ENCODE results near the gene SLC25A47.
"Not testable (repeated sequence)": the region's sequence is repeated elsewhere in the genome, so short reads cannot be mapped to it uniquely, and the experiment has no call there.

The SLC25A47 gene

DNA sequence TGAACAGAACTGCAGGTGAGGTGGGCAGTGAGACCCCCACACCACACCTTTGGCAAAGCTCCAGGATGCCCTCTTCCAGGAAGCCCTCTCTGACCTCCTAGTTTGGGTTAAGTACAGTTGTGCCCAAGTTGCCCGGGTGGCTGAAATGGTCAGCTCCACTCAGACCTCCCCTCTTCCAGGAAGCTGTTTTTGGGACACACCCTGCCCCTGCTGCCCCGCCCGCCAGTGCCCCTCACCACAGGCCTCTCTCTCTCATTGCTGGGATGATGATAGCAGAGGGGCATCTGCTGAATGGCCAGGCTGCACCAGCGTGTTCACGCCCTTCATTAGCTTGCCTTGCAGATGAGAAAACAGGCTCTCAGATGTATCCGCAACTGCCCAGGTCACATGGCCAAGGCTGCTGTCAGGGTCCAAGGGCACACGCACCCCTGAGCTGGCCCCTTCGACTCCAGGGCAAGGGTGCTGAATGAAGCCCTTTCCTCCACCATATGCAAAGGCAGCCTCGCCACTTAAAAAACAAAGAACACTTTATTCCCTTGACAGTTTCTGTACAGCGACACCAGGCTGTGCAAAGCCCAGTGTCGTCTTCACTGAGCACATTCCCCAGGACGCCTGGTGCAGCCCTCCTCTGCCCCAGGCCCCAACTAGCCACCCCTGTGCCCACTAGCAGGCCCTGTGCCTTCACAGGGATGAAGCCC is 32.4 kb upstream of the SLC25A47 start:
- no peak for DNase-seq

DNA sequence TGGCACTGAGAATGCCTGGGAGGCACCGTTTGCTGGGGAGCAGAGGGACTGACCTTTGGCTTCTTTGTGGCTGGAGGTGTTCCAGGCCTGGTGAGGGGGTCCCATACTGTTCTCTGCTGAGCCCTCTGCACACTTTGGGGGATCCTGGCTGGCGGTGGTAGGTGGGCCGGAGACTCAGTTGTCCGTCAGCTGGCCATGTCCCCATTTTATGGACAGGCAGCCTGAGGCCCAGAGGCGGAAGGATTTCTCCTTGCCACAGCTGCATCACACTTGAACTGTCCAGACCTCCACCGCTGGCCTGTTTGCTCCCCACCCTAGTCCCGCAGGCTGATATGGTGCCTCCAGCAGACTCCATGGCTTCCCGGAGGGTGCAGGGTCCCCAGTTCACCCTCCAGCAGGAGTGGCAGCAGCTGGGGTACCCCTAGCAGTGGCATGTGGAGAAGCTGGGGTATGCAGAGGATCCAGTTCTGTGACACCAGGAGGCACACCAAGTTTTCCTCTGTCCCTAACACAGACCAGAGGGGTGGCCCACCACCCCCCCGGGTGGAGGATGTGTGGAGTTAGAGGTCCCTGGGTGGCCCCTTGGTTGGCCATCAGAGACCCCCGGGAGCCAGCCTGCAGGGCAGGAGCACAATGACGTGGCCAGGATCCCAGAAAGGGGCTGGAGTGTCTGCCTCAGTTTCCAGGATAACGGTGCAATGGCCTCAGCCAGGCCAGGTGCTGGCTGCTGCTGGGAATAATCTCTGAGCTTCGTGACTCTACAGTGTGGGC is 31.6 kb upstream of the SLC25A47 start:
- DNase-seq = no peak

DNA sequence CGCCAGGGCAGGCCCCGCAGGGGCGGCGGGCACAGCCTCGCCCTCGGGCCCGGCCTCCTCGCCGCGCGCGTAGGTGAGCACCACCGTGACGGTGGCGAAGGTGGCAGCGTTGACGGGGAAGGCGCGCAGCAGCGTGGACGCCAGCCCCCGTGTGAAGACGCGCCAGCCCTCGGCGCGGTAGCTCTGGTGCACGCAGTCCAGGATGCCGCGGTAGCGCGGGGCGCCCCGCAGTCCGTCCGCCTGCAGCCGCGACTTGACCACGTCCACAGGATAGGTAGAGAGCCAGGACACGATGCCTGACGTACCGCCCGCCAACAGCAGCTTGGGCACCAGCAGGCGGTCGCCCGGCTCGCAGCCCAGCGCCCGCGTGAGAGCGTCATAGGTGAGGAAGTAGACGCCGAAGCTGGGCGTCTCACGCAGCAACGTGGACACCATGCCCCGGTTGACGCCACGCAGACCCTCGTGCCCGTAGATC is 30.8 kb upstream of the SLC25A47 start:
- DNase-seq = no peak

DNA sequence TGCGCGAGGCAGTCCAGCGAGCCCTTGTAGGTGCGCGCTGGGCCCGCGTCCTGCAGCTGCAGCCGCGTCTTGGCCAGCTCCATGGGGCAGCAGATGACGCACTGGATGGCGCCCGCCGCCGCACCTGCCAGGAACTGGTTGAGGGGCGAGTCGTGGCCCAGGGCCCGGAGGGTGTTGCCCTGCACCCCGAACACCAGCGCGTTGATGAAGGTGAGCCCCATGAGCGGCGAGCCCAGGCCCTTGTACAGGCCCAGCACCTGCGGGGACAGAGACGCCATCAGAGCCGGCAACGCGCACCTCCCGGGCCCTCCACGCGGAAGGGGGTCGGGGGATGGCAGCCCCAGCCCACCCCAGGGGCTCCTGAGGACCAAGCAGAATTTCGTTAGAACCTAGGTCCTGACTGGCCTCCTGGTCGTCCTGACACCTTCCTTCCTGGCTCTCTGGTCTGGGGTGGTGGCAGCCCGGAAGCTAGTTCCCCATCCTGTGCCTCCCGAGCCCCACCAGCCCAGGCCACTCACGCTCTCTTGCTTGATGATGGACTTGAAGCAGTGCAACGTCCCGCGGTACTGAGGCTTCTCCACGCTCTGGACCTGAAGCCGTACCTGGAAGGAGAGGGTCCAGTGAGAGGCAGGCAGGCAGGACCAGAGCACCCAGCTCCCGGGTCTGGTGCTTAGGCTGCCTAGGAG is 30.2 kb upstream of the SLC25A47 start:
- DNase-seq = no peak

DNA sequence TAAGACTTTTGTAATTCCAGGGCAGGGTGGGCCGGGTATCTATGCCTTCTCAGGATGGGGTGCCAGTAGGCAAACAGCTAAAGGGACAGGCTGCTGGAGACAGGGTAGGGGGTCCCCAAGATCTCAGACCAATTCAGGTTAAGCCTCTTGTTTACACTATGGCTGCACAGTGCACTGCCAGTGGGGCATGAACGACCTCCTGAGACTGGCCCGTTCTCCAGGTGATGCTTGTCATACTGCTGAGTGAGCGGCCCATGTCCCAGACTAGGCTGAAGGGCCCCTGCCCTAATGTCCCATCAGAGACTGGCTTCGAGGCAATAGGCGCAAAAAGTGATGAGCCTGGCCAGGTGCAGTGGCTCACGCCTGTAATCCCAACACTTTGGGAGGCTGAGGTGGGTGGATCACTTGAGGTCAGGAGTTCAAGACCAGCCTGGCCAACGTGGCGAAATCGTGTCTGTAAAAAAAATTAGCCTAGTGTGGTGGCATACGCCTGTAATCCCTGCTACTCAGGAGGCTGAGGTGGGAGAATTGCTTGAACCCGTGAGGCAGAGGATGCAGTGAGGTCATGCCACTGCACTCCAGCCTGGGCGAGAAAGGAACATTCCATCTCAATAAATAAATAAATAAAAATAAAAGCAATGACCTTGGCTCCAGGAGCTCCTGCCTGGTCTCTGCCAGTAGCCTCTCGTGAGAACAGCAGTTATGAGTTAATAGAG is 29.5 kb upstream of the SLC25A47 start:
- DNase-seq = no peak

DNA sequence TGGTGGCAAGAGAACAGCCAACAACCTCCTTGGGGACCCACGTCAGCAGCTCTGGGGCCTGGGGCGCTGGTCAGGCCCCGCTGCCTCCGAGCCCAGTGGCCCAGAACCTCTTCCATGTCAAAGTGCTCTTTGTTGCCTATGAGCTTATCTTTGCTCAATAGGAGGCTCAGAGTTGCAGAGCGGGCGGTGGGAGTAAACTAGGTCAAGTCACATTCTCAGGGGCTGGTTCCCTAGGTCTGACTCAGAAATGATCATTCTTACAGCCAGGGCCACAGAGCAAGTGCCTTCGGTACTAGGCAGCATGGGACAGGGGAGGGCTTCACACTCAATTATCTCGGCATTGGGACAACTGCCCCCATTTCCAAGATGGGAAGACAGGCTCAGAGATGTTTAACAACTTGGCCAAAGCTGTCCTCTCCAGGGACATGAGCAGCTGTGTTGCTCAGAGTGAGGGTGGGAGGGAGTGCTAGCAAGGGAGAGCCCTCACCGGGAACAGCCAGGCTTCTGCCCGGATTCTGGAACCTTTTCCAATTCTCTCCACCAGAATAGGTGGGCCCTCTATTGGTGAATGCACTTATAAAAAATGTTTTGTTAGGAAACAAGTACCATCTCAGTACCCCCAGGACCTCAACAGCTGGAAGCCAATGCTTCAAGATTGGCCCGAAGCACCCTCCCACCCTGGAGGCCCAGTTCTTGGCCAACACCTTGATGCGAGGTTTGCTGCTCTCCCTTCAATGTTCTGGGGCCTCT is 28.8 kb upstream of the SLC25A47 start:
- no peak for DNase-seq

DNA sequence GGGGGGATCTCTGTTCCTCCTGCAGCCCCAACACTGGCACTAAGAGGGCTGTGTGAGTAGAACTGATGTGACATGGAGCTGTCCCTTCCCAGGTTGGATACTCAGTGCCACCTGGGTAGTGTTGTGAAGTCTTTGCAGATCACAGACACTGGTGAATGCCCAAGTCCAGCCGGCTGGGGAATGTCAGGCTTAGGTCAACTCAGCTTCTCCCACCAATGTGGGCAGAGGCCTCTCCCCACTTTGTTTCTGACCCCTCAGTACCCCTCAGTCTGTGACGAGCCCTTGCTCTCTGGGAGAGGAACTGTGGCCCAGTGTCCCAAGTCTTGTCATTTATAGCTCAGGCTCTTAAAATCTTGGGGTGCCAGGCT is 28.2 kb upstream of the SLC25A47 start:
- DNase-seq = no peak

DNA sequence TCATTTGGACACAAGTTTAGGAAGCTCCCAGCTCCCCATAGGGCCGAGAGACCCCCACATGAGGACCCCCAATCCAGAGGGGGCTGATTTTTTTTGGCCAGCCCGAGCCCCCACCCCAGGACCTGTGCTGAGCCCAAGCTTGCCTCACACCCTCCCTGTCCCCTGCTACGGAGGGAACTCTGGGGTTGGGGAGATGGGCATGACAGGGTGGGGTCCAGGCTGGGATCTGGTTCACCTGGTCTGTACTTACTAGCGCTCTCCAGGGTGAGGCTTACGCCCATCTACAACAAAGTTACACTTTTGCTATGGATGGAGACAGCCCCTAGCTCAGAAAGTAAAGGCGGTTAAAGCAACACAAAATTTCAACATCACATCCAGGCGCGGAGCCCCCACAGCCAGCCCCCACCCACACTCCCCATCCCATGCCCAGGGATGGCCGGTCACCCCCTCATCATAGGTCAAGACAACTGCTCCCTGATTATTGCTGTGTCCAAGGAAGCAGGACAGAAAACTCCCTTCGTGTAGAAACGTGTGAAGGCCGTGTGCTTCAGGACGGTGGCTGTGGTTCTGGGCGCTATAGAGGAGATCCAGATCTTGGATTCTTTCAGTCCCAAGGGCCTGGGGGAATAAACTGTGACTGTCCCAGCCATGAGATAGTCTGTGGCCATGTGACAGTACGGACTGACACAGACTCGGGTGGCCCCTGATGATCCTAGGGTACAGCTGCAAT is 27.6 kb upstream of the SLC25A47 start:
- no peak for DNase-seq

DNA sequence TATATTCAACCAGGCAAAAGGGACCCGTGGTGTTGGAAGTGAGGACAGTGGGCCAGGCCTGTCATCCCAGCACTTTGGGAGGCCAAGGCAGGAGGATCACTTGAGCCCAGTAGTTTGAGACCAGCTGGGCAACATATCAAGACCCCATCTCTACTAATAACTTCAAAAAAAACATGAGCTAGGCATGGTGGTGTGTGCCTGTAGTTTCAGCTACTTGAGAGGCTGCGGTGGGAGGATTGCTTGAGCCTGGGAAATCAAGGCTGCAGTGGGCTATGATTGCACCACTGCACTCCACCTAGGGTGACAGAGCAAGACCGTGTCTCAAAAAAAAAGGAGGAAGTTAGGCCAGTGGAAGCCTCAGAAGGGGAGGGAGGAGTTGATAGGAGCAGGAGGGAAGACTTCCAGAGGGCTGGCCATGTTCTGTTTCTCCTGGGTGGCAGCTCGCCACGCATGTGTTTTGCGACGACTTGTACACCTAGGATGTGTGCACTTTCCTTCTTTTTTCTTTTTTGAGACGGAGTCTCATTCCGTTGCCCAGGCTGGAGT is 27.0 kb upstream of the SLC25A47 start:
- no peak for DNase-seq

DNA sequence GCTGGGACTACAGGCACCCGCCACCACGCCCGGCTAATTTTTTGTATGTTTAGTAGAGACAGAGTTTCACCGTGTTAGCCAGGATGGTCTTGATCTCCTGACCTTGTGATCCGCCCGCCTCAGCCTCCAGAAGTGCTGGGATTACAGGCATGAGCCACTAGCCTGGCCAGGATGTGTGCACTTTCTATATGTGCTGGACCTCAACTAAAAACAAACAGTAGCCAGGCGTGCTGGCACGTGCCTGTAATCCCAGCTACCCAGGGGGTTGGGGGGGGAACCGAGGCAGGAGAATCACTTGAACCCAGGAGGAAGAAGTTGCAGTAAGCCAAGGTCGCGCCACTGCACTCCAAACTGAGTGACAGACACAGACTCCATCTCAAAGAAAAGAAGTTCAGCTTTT is 26.4 kb upstream of the SLC25A47 start:
- DNase-seq = not testable (repeated sequence)

DNA sequence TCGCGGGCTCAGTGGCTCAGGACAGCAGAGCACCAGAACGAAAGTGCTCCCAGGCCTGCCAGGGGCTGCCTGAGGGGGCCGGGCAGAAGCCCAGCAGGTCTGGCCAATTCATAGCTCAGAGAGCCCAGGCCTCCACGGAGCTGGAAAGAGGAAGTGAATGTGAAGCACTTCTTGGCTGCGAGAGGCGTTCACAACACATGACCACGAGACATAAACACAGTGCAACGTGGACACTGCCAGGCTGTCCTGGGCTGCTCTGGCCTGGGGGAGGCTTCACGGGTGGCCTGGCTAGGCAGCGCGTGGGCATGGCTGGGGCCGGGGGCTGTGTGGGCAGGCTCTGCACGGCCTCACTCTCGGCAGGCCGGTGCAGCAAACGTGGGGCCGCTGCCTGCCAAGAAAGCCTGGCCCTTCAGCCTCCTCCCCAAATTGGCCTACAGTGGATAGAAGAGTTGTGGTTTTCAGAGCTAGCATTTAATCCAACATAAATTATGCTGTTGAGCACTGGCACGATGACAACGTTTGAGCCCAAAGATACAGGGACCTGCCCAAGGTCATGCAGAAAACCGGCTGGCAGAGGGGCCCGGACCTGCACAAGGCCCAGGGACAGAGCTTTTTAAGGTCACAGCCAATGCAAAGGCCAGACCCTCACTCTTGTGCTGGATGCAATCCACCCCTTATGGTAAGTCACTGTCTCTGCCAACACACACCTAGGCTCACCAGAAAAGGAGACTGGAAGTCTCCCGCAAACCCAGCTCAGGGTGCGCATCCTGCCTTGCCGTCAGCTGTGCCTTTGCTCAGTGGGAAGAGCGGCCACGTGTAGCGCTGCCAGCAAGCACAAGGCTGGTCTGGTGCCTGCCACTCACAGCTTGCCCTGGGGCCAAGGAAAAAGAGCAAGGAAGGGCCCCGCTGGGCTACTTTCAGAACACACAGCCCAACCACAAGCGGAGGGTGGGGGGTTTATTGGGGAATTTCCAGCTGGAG is 25.5 kb upstream of the SLC25A47 start:
- no peak for DNase-seq

DNA sequence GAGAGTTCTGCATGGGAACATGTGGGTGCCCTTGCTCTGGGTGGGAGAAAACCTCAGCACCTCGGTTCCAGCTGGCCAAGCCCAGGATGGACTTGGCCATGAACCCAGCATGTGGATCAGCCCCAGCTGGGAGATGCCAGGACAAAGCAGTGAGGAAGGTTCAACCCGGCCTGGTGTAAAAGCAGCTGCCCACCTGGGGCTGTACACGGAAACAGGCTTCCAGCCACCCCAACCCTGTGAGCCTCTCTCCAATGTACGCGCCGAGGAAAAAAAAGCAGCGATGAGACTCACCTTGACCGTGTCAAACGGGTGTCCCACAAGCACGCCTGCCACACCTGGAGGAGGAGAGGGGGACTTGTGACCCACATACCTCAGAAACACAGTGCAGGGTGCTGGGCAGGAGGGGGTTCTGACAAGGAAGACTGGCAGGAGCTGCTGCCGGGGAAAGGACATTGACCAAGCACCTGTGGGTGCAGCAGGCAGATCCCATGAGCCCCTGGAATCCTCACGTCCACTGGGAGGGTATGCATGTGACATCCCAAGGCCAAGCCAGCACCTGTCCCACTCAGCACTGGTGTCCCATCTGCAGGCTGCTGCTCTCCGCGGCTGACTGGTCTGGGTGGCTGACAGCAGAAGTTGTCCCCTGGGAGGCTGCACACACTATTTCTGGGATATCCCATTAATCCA is 24.4 kb upstream of the SLC25A47 start:
- DNase-seq = no peak

DNA sequence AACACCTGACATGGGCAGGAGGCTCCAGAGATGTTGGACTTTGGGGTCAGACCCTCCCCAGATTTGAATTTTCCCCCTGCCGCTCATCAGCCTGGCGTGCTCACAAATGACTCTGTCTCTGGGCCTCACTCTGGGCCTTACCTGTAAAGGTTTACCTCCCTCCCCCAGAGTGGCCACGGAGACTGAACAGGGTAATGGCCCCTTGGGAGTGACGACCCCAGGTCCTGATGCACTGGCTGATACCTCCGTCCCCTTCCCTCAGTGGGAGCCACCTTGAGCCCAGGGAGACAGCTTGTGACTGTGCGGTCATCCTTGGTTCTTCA is 23.9 kb upstream of the SLC25A47 start:
- DNase-seq = no peak

DNA sequence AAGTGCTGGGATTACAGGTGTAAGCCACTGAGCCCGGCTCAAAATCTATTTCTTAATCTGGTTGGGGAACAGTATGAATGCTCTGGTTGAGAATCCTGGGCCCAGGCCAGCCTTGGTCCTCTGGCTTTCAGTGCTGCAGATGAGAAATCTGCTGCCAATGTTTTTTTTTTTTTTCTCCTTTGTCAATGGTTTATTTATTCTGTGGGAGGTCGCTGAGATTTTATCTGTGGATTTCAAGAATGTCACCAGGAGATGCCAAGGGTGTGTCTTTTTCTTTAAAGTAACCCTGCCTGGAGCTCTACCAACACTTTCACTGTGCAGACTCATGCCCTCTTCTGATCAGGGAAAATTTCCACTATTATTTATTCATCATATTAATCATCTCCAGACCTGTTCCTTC is 20.5 kb upstream of the SLC25A47 start:
- DNase-seq = no peak

DNA sequence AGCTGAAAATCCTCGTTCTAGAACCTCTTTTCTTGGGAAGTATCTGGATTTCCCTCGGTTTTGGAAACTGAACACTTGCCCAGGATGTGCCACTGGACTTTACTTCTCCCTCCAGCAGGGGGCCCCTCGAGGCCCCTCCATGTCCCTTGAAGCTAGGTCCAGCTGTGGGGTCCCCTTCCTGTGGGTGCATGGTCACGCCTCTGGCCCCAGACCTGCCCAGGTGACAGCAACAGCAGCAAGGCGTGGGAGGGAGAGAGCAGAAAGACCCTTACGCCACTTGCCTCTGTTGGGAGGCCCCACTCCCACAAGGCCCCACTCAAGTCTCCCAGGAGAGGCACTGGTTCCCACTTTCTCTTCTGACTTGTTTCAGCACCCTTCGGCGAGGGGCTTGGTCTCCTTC is 20.0 kb upstream of the SLC25A47 start:
- DNase-seq = no peak

DNA sequence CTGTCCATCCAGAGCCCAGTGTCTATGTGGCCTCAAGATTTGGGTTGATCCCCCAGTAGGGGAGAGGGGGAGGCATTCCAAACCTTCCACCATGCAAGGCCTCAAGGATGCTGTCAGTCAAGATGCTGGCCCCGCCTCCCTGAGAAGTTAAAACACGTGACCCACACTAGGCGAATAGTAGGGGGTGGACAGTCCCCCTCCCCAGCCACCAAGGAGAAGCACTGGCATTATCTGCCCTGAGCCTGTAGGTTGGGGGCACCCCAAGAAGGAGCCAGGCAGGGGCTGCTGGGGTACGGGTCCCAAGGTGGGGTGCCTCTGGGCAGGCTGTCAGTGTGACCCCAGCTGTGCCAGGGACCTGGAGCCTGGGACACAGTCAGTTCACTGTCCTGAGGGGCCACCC is 19.2 kb upstream of the SLC25A47 start:
- DNase-seq = no peak

DNA sequence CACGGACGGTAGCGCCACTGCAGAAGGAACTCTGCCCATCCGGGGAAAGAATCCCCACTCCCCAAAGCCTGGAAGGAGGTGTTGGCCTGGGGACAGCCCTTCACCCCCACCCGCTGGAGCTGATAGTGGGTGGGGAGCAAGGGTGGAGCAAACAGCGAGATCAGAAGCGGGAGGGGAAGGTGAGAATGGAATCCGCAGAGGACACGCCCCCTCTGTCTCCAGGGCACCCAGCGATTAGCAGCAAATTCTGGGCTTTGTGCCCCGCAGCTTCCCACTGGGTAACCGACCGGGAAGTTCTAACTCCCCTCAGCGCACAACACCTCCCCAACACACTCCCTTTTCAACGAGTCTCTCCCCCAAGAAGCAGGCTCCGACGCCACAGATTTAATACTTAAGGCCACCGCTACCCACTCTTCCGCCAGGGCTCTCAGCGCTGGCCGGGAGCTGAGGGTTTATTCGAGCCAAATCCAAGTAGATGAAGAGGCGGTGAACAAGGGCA is 18.3 kb upstream of the SLC25A47 start:
- no peak for DNase-seq

DNA sequence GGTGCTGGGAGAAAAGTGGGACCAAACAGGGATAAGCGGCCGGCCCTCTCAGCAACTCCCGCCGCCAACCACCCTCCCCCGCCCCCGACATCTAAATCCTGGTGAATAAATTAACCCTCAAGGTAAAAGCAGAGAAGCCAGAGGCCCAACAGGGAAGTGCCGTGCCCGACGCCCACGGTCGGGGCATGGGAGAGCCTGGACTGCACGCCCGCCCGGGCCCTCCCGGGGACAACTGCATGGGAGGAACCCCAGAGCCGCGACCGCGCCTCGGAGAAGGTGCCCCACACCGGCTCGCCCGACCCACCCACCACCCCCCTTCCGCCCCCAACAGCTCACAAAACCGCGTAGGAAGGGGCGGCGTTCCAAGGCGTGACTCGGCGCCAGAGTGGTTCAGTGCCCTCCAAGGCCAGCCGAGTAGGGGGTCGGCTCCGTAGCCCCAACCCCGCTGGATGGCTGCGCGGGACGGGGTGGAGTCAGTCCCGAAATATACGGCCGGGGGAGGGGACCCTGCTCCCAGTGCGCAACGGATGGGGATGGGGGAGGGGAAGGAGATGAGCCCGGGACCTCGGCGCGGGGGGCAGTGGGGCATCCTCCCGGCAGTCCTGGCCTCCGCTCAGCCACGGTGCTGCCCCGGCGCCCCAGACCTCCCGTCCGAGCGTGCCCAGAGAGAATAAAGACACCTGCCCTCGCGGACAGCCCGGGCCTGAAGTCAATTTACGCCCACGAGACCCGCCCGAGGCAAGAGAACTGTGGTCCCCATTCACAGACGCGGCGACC is 17.6 kb upstream of the SLC25A47 start:
- peak; percentile 28 for DNase-seq

Measured in stimulated activated CD4-positive, alpha-beta T cell treated with anti-CD3 and anti-CD28 coated beads, Interleukin-12 subunit alpha, Interleukin-12 subunit beta, amount 100 ng/mL, for 4 hours (primary cell).